HEK293 (cell line): Measurements from ENCODE around the gene AKIRIN2.

Experiments
- CTCF ChIA-PET: fragments of 350-600 bp; formaldehyde crosslinking; extraction: SDS; loops from one replicate; lab custom pipeline; 2021; ENCODE audit warnings: antibody characterized with exemption; lab: Yijun Ruan, JAX
- POLR2A ChIA-PET: fragments of 300-600 bp; formaldehyde crosslinking; extraction: SDS; loops from one replicate; lab custom pipeline; 2020; ENCODE audit warnings: antibody characterized with exemption, inconsistent platforms; lab: Yijun Ruan, JAX
- H3K27ac ChIP-seq: fragments of 200-500 bp; sonication (Bioruptor generic); 2 replicates; pipeline ENCODE4 v1.5.1; 2014; ENCODE audit warnings: low read depth, low read length, control low read depth, inconsistent platforms; ENCODE audit errors: extremely low read depth
- H3K36me3 ChIP-seq, 2 experiments: fragments of 200-500 bp in 1 of 2; sonication (Bioruptor generic) in 1 of 2; 1 replicate in 1 of 2; 2 replicates in 1 of 2; pipeline ENCODE4 v1.5.1; 2014 to 2017; ENCODE audit warnings: inconsistent platforms in 2 of 2, low read length in 2 of 2; ENCODE audit not compliant: control insufficient read depth in 2 of 2, insufficient read depth in 1 of 2
- H3K4me1 ChIP-seq: fragments of 200-500 bp; sonication (Bioruptor generic); 2 replicates; pipeline ENCODE4 v1.5.1; 2014; ENCODE audit warnings: mild to moderate bottlenecking, low read length, inconsistent platforms; ENCODE audit not compliant: control insufficient read depth, insufficient read depth
- H3K4me3 ChIP-seq: 2 replicates; pipeline ENCODE4 v1.5.1; 2011; ENCODE audit warnings: low read depth, mild to moderate bottlenecking, control low read depth, low read length, moderate library complexity
- H3K9me3 ChIP-seq: fragments of 200-500 bp; sonication (Bioruptor generic); 2 replicates; pipeline ENCODE4 v1.5.1; 2014; ENCODE audit warnings: low read depth, low read length, inconsistent platforms; ENCODE audit not compliant: control insufficient read depth, insufficient read depth
- KLF10 ChIP-seq: fragments of 450-650 bp; IDR thresholded peaks from 2 replicates; pipeline ENCODE4 v1.5.1; 2018; ENCODE audit warnings: missing biosample characterization, mild to moderate bottlenecking, missing genetic modification characterization
- KLF7 ChIP-seq: fragments of 450-650 bp; formaldehyde crosslinking; IDR thresholded peaks from 2 replicates; pipeline ENCODE4 v1.5.1; 2016; ENCODE audit warnings: missing biosample characterization, missing genetic modification characterization, borderline replicate concordance
- KLF8 ChIP-seq: fragments of 450-650 bp; formaldehyde crosslinking; IDR thresholded peaks from 2 replicates; pipeline ENCODE4 v1.5.1; 2016; ENCODE audit warnings: missing biosample characterization, missing genetic modification characterization
- MYNN ChIP-seq: fragments of 450-650 bp; formaldehyde crosslinking; IDR thresholded peaks from 2 replicates; pipeline ENCODE4 v1.5.1; 2016; ENCODE audit warnings: missing biosample characterization, missing genetic modification characterization, borderline replicate concordance
- MZF1 ChIP-seq: fragments of 450-650 bp; formaldehyde crosslinking; IDR thresholded peaks from 2 replicates; pipeline ENCODE4 v1.5.1; 2017; ENCODE audit warnings: missing biosample characterization, missing genetic modification characterization, borderline replicate concordance
- REPIN1 ChIP-seq: fragments of 450-650 bp; formaldehyde crosslinking; IDR thresholded peaks from 2 replicates; pipeline ENCODE4 v1.5.1; 2017; ENCODE audit warnings: missing biosample characterization, missing genetic modification characterization, low read depth
- SCRT2 ChIP-seq: fragments of 450-650 bp; formaldehyde crosslinking; IDR thresholded peaks from 2 replicates; pipeline ENCODE4 v1.5.1; 2016; ENCODE audit warnings: missing biosample characterization, missing genetic modification characterization
- ZBTB1 ChIP-seq: fragments of 450-650 bp; formaldehyde crosslinking; IDR thresholded peaks from 2 replicates; pipeline ENCODE4 v1.5.1; 2016; ENCODE audit warnings: missing biosample characterization, missing genetic modification characterization
- ZIC2 ChIP-seq: fragments of 450-650 bp; formaldehyde crosslinking; IDR thresholded peaks from 2 replicates; pipeline ENCODE4 v1.5.1; 2016; ENCODE audit warnings: missing biosample characterization, missing genetic modification characterization
- ZNF121 ChIP-seq: fragments of 450-650 bp; formaldehyde crosslinking; IDR thresholded peaks from 2 replicates; pipeline ENCODE4 v1.5.1; 2016; ENCODE audit warnings: missing biosample characterization, missing genetic modification characterization
- ZNF24 ChIP-seq: fragments of 450-650 bp; formaldehyde crosslinking; IDR thresholded peaks from 2 replicates; pipeline ENCODE4 v1.5.1; 2016; ENCODE audit warnings: missing biosample characterization, missing genetic modification characterization
- ZNF266 ChIP-seq: fragments of 450-650 bp; formaldehyde crosslinking; IDR thresholded peaks from 2 replicates; pipeline ENCODE4 v1.5.1; 2016; ENCODE audit warnings: missing biosample characterization, missing genetic modification characterization, low read depth
- ZNF274 ChIP-seq, 2 experiments: fragments of 200-500 bp in 1 of 2; fragments of 450-650 bp in 1 of 2; sonication (Bioruptor generic) in 1 of 2; formaldehyde crosslinking in 1 of 2; IDR thresholded peaks; 2 replicates each; pipeline versions ENCODE4 v1.5.1 to v1.6.1; 2014 to 2016; ENCODE audit warnings: borderline replicate concordance in 1 of 2, inconsistent platforms in 1 of 2, low read length in 1 of 2, missing biosample characterization in 1 of 2, missing genetic modification characterization in 1 of 2
- ZNF311 ChIP-seq: fragments of 450-650 bp; formaldehyde crosslinking; IDR thresholded peaks from 2 replicates; pipeline ENCODE4 v1.5.1; 2017; ENCODE audit warnings: missing biosample characterization, missing genetic modification characterization, borderline replicate concordance
- ZNF394 ChIP-seq: fragments of 450-650 bp; formaldehyde crosslinking; IDR thresholded peaks from 2 replicates; pipeline ENCODE4 v1.5.1; 2016; ENCODE audit warnings: missing biosample characterization, missing genetic modification characterization, mild to moderate bottlenecking, moderate library complexity, borderline replicate concordance
- ZNF473 ChIP-seq: fragments of 450-650 bp; formaldehyde crosslinking; IDR thresholded peaks from 2 replicates; pipeline ENCODE4 v1.5.1; 2017; ENCODE audit warnings: missing biosample characterization, missing genetic modification characterization
- ZNF549 ChIP-seq: fragments of 450-650 bp; IDR thresholded peaks from 2 replicates; pipeline ENCODE4 v1.5.1; 2018; ENCODE audit warnings: missing biosample characterization, missing genetic modification characterization, mild to moderate bottlenecking, inconsistent platforms, moderate library complexity
- ZNF571 ChIP-seq: fragments of 450-650 bp; formaldehyde crosslinking; IDR thresholded peaks from 2 replicates; pipeline ENCODE4 v1.5.0; 2017; ENCODE audit warnings: missing biosample characterization, missing genetic modification characterization
- ZNF660 ChIP-seq: fragments of 450-650 bp; IDR thresholded peaks from 2 replicates; pipeline ENCODE4 v1.5.1; 2018; ENCODE audit warnings: missing biosample characterization, mild to moderate bottlenecking, missing genetic modification characterization
- ZNF768 ChIP-seq: fragments of 450-650 bp; formaldehyde crosslinking; IDR thresholded peaks from 2 replicates; pipeline ENCODE4 v1.5.1; 2018; ENCODE audit warnings: missing biosample characterization, mild to moderate bottlenecking, missing genetic modification characterization
- ZSCAN16 ChIP-seq: fragments of 450-650 bp; formaldehyde crosslinking; IDR thresholded peaks from 2 replicates; pipeline ENCODE4 v1.5.1; 2016; ENCODE audit warnings: missing biosample characterization, missing genetic modification characterization
- ZSCAN30 ChIP-seq: fragments of 450-650 bp; IDR thresholded peaks from 2 replicates; pipeline ENCODE4 v1.5.1; 2018; ENCODE audit warnings: missing biosample characterization, mild to moderate bottlenecking, missing genetic modification characterization, moderate library complexity
- TF ChIP-seq, protein P1 (sequence below): fragments of 450-650 bp; formaldehyde crosslinking; IDR thresholded peaks from 2 replicates; pipeline ENCODE4 v1.5.1; 2017; ENCODE audit warnings: missing biosample characterization, missing genetic modification characterization
- TF ChIP-seq, protein P2 (sequence below): fragments of 450-650 bp; formaldehyde crosslinking; IDR thresholded peaks from 2 replicates; pipeline ENCODE4 v1.5.1; 2016; ENCODE audit warnings: missing biosample characterization, missing genetic modification characterization
- TF ChIP-seq, protein P3 (sequence below): fragments of 450-650 bp; formaldehyde crosslinking; IDR thresholded peaks from 2 replicates; pipeline ENCODE4 v1.5.1; 2016; ENCODE audit warnings: missing biosample characterization, missing genetic modification characterization

The AKIRIN2 gene

DNA sequence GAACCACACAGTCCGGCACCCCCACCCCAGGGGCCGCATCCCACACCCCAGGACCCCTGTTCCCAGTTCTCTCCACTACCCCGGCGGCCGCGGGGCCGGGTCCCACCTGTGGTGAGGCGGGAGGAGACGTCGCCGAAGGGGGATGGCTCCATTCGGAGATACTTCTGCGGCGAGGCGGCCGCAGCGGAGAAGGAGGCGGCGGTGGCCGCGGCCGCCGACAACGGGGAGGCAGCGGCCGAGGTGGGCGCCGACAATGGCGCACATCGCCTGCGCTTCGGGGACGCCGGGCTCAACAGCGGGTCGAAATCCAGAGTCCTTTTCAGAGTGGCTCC is 723 bp downstream of the AKIRIN2 start:
- no peak for TF ChIP-seq ZNF394 (tag by site-specific recombination)
- TF ChIP-seq ZNF266: no peak
- no peak for TF ChIP-seq ZNF473 (tag by site-specific recombination)
- no peak for TF ChIP-seq ZNF571
- TF ChIP-seq ZNF24 (tag by site-specific recombination): no peak
- TF ChIP-seq ZNF660 (tag by site-specific recombination): 0 out of 2 replicates have a peak, but pooled peaks have one; percentile 5
- TF ChIP-seq ZSCAN30: peak; percentile 25; the same call in 1 of the 2 replicates
- no peak for TF ChIP-seq KLF8 (tag by site-specific recombination)
- no peak for TF ChIP-seq KLF7 (tag by site-specific recombination)
- no peak for TF ChIP-seq MYNN
- no peak for TF ChIP-seq KLF10 (tag by site-specific recombination)
- TF ChIP-seq SCRT2 (tag by site-specific recombination): peak; percentile 37; the same call in 1 of the 2 replicates
- TF ChIP-seq ZIC2 (tag by site-specific recombination): peak; percentile 81
- TF ChIP-seq MZF1: no peak
- TF ChIP-seq, protein P1, sequence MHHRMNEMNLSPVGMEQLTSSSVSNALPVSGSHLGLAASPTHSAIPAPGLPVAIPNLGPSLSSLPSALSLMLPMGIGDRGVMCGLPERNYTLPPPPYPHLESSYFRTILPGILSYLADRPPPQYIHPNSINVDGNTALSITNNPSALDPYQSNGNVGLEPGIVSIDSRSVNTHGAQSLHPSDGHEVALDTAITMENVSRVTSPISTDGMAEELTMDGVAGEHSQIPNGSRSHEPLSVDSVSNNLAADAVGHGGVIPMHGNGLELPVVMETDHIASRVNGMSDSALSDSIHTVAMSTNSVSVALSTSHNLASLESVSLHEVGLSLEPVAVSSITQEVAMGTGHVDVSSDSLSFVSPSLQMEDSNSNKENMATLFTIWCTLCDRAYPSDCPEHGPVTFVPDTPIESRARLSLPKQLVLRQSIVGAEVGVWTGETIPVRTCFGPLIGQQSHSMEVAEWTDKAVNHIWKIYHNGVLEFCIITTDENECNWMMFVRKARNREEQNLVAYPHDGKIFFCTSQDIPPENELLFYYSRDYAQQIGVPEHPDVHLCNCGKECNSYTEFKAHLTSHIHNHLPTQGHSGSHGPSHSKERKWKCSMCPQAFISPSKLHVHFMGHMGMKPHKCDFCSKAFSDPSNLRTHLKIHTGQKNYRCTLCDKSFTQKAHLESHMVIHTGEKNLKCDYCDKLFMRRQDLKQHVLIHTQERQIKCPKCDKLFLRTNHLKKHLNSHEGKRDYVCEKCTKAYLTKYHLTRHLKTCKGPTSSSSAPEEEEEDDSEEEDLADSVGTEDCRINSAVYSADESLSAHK: no peak
- no peak for TF ChIP-seq ZNF121 (tag by site-specific recombination)
- TF ChIP-seq ZNF311 (tag by site-specific recombination): no peak
- no peak for TF ChIP-seq ZNF768 (tag by site-specific recombination)
- TF ChIP-seq REPIN1: no peak
- TF ChIP-seq, protein P2, sequence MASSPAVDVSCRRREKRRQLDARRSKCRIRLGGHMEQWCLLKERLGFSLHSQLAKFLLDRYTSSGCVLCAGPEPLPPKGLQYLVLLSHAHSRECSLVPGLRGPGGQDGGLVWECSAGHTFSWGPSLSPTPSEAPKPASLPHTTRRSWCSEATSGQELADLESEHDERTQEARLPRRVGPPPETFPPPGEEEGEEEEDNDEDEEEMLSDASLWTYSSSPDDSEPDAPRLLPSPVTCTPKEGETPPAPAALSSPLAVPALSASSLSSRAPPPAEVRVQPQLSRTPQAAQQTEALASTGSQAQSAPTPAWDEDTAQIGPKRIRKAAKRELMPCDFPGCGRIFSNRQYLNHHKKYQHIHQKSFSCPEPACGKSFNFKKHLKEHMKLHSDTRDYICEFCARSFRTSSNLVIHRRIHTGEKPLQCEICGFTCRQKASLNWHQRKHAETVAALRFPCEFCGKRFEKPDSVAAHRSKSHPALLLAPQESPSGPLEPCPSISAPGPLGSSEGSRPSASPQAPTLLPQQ: no peak
- no peak for TF ChIP-seq ZNF549 (tag by site-specific recombination)
- TF ChIP-seq ZNF274 (IDR thresholded peaks at IDR 0.05; ENCODE audit: low read length): no peak
- no peak for TF ChIP-seq ZNF274 (tag by site-specific recombination; IDR thresholded peaks at IDR 0.05; ENCODE audit: borderline replicate concordance)
- TF ChIP-seq ZSCAN16 (tag by site-specific recombination): no peak
- TF ChIP-seq, protein P3, sequence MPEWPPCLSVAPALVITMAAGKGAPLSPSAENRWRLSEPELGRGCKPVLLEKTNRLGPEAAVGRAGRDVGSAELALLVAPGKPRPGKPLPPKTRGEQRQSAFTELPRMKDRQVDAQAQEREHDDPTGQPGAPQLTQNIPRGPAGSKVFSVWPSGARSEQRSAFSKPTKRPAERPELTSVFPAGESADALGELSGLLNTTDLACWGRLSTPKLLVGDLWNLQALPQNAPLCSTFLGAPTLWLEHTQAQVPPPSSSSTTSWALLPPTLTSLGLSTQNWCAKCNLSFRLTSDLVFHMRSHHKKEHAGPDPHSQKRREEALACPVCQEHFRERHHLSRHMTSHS (tag by site-specific recombination): no peak
- no peak for TF ChIP-seq ZBTB1 (tag by site-specific recombination)
- Histone ChIP-seq H3K4me1 (peaks cover 7% of the 10 kb centered on the region), H3K27ac (peak overlapping the region; percentile 97), H3K36me3 (peaks cover 0 to 19% of the 10 kb centered on the region in 2 experiments; a peak in 1 of 3 replicates), H3K9me3 (no peaks in the 10 kb centered on the region), H3K4me3 (peak overlapping the region; percentile 93)
- ChIA-PET CTCF (interaction anchor here (0.6 to 1.3 kb wide), 3 partner anchors 379 to 1154 kb away, joined by 3 to 6 read pairs (median 3); partner anchors contain the start of gene SMIM8), POLR2A (interaction anchor here (1.0 to 2.3 kb wide), 6 partner anchors 10 to 112 kb away, joined by 3 to 13 read pairs (median 4); partner anchors contain the start of genes ORC3 and RARS2)
